GM10248 (cell line): ENCODE results near the gene DUOX1.

ENCODE experiments used
- CTCF ChIA-PET: fragments of 300-600 bp; sonication (Branson Sonifier 250); formaldehyde crosslinking; extraction: SDS; loops from one replicate; lab custom pipeline; 2021; ENCODE audit warnings: antibody characterized with exemption; lab: Yijun Ruan, JAX
- POLR2A ChIA-PET: fragments of 350-650 bp; sonication (Branson Sonifier 250); formaldehyde crosslinking; extraction: SDS; loops from one replicate; lab custom pipeline; 2020; ENCODE audit warnings: antibody characterized with exemption; lab: Yijun Ruan, JAX
- DNase-seq: peaks from one replicate; pipeline ENCODE4 v3.0.0; 2012; ENCODE audit errors: extremely low spot score
- CTCF ChIP-seq: IDR thresholded peaks from 2 replicates; pipeline ENCODE4 v1.5.1; 2012; ENCODE audit warnings: mild to moderate bottlenecking, low read depth; ENCODE audit errors: extremely low read depth, missing control alignments, control extremely low read depth

Gene DUOX1

GRCh38 chr15:45128971-45129639 is 689 bp upstream of the DUOX1 start:
- ChIA-PET CTCF (interaction anchor here (5.2 kb wide), 1 partner anchor 11 kb away, joined by 53 read pairs; no protein-coding TSS in a partner anchor), POLR2A (no interaction called here)
- TF ChIP-seq CTCF: no peak
- DNase-seq: no peak

GRCh38 chr15:45130291-45131000 is 652 bp downstream of the DUOX1 start:
- ChIA-PET CTCF (interaction anchor here (5.2 to 5.6 kb wide), 2 partner anchors 8 to 12 kb away, joined by 44 to 53 read pairs; no protein-coding TSS in a partner anchor), POLR2A (no interaction called here)
- TF ChIP-seq CTCF: no peak
- DNase-seq: no peak

GRCh38 chr15:45131510-45131909 is 1.7 kb downstream of the DUOX1 start:
- TF ChIP-seq CTCF: no peak
- POLR2A ChIA-PET: no interaction called here
- CTCF ChIA-PET: interaction anchor here (1.9 to 5.6 kb wide), 3 partner anchors 9 to 26 kb away, joined by 5 to 53 read pairs (median 44); no protein-coding TSS in a partner anchor
- no peak for DNase-seq

- no peak for DNase-seq
- TF ChIP-seq CTCF: no peak
- POLR2A ChIA-PET: interaction anchor here (1.0 kb wide), 1 partner anchor 23 kb away, joined by 3 read pairs; no protein-coding TSS in a partner anchor
- CTCF ChIA-PET: interaction anchor here (0.9 to 5.6 kb wide), 6 partner anchors 11 to 173 kb away, joined by 3 to 53 read pairs (median 6); no protein-coding TSS in a partner anchor
These were observed 3.2 kb downstream of the DUOX1 start for GRCh38 chr15:45132844-45133560.

GRCh38 chr15:45133561-45133920 is 3.7 kb downstream of the DUOX1 start:
- ChIA-PET CTCF (interaction anchor here (1.6 to 5.6 kb wide), 4 partner anchors 11 to 72 kb away, joined by 4 to 53 read pairs (median 25); no protein-coding TSS in a partner anchor), POLR2A (no interaction called here)
- no peak for TF ChIP-seq CTCF
- DNase-seq: no peak

- ChIA-PET CTCF (interaction anchor here (1.7 to 5.6 kb wide), 3 partner anchors 12 to 29 kb away, joined by 6 to 53 read pairs (median 44); no protein-coding TSS in a partner anchor), POLR2A (no interaction called here)
- DNase-seq: no peak
- TF ChIP-seq CTCF: no peak
These were observed 4.3 kb downstream of the DUOX1 start for GRCh38 chr15:45134046-45134445.
